Transverse colon (tissue), 3 donors: ENCODE data around the gene CARMIL1.

Source experiments
- EP300 ChIP-seq: sonication (generic); formaldehyde crosslinking; IDR thresholded peaks from one replicate; pipeline ENCODE4 v1.6.1; 2017; ENCODE audit warnings: antibody characterized with exemption, low read depth
- POLR2A ChIP-seq: fragments of 450-650 bp; IDR thresholded peaks from one replicate; pipeline ENCODE4 v1.6.1; 2016; ENCODE audit warnings: antibody characterized with exemption, mild to moderate bottlenecking, moderate library complexity
- TF ChIP-seq, protein P1 (sequence below), 5 experiments: fragments of 200-600 bp in 3 of 5; fragments of 450-650 bp in 2 of 5; sonication (generic) in 3 of 5; IDR thresholded peaks; 1 replicate in 2 of 5; 2 replicates in 3 of 5; pipeline ENCODE4 v1.5.1; 2016 to 2017; ENCODE audit warnings: antibody characterized with exemption in 5 of 5, inconsistent platforms in 3 of 5, mild to moderate bottlenecking in 2 of 5, moderate library complexity in 1 of 5

DNA sequence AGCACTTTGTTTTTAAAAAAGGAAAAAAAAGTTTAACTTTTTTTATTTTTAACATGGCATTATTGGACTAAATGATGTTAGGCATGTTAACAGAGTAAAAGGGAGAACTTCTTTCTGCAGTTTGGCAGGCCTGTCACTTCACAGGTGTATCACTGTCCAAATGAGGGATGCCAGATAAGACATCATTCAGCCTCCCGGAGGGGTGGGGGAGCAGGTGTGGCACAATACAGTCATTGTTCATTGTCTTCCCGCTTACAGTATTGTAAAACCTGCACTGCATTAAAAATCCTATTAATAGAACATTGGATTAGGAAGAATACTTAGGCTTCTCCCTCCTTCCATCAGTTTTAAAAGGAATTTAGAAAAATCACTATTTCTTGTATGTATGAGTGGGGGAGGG, 80.7 kb downstream of the CARMIL1 start:
- TF ChIP-seq EP300: no peak
- TF ChIP-seq POLR2A: no peak
- TF ChIP-seq, protein P1, sequence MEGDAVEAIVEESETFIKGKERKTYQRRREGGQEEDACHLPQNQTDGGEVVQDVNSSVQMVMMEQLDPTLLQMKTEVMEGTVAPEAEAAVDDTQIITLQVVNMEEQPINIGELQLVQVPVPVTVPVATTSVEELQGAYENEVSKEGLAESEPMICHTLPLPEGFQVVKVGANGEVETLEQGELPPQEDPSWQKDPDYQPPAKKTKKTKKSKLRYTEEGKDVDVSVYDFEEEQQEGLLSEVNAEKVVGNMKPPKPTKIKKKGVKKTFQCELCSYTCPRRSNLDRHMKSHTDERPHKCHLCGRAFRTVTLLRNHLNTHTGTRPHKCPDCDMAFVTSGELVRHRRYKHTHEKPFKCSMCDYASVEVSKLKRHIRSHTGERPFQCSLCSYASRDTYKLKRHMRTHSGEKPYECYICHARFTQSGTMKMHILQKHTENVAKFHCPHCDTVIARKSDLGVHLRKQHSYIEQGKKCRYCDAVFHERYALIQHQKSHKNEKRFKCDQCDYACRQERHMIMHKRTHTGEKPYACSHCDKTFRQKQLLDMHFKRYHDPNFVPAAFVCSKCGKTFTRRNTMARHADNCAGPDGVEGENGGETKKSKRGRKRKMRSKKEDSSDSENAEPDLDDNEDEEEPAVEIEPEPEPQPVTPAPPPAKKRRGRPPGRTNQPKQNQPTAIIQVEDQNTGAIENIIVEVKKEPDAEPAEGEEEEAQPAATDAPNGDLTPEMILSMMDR (IDR thresholded peaks at IDR 0.05): no peak
